HPDE6-E6E7 (cell line): ENCODE data around the gene SREBF1.

ENCODE experiments used
- DNase-seq: peaks from one replicate; pipeline ENCODE4 v3.0.0; 2011; ENCODE audit warnings: missing footprints; ENCODE audit errors: extremely low spot score

The SREBF1 gene

GRCh38 chr17:17763136-17763535 is 73.7 kb downstream of the SREBF1 start:
- DNase-seq = no peak

- no peak for DNase-seq
Measured at GRCh38 chr17:17762744-17763105, 74.1 kb downstream of the SREBF1 start.
